HG02623 (cell line): ENCODE measurements around the gene MED7.

Source experiments
- ATAC-seq: cut with Tn5 transposase; IDR thresholded peaks from one replicate; pipeline ENCODE4 v1.9.1; 2021; ENCODE audit warnings: moderate library complexity; ENCODE audit not compliant: unreplicated experiment

MED7 gene

DNA sequence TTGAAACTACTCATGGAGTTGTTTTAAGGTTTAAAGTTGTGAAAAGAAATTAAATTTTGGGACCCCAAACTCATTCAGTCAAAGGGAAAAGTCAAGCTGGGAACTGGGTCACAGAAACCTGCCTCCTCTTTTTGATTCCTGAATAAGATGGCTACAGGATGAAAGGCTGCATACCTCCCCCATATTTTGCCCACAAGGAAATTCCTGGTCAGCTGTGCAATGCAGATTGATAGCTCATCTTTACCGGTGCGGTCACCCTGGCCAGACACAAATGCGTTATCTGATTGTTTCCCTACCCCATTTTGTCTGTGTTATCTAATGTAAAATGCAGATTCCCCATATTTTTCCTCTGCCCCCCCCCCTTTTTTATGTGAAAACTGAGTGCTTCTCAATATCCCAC, 35.2 kb downstream of the MED7 start:
- ATAC-seq, result no peak

DNA sequence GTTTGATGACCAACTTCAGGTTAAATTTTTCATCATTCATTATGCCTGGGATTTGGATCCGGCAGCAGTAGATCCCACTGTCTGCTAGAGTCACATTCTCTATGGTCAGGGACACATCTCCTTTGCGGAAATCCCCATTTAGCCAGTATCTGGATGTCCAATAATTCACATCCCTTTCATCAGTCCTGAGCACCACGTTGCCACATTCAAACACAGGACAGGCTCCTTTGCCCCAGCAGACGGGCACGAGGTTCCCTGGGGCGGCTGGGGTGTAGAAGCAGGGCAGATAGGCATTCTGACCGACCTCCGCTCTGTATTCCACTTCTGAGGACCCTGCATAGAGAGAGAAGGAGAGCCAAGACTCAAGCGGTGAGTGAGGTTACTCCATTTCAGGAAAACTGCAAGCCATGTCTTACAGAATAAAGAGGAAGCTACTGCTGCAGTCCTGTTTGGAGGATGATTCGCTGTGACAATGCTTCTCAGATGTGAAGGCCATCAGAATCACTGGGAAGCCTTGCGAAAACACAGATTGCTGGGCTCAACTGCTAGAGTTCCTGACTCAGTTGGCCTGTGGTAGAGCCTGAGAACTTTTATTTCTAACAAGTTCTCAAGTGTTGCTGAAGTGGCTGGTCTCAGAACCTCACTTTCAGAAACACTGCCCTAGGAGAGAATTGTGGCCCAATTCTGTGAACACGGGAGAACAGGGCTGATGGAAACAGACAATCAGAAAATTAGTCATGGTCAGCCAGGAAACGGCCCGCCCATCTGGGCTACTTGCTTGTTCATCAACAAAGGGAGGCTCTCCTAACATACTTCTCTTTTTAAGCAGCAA, 35.8 kb downstream of the MED7 start:
- no peak for ATAC-seq

DNA sequence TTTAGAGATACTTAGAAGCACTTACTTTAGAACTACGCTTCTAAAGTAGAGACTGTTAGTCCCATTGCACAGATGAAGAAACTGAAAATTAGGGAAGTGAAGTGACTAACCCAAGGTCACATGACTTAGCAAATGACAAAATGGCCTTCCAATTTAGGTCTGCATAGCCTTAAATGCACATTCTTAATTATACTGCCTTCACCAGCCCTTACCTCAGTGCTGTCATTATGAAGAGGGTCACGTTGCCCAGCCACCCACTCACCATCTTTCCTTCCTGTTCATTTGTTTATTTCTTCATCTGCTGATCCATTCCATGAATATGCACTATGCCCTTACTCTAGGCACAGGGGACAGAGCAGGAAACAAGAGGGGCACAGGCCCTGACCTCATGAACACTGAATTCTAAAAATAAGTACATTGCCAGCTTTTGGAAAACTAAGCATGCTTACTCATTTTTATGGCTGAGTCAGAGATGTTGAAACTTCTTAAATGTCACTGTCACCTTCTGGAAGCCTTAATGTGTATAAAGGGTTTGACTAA, 42.5 kb downstream of the MED7 start:
- no peak for ATAC-seq

DNA sequence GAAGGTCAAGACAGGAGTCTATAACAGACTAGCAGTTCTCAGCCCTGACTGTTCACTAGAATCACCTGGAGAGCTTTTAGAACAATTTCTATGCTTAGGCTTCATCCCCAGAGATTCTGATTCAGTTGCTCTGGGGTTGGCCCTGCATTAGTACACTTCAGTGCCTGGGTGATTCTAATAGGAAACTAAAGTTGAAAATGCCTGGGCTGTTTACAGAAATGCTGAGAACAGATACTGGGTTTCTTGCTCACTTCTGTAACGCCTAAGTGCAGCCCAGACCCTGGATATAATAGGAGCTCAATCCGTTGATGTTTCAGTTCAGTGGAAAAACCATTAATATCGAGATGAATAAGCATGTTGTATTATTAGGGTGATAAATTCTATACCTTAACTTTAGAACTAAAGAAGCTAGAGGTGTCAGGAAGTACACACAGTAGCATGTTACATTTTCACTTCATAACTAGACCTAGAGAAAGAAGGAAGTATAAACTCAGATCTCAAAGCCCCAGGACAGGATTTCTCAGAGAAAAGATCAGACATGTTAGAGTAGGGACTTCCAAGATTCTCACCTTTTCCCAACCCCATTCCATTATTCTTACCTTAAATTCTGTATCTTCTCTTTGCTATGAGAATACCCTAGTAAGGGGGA, 54.2 kb downstream of the MED7 start:
- peak; percentile 72 for ATAC-seq
